GM18517 (cell line): ENCODE results near the gene ZNF772.
A peak's percentile ranks its signal among the peaks of the same experiment; 100 is the strongest.

Experiments used
- ATAC-seq: cut with Tn5 transposase; IDR thresholded peaks from one replicate; pipeline ENCODE4 v1.9.1; 2021; ENCODE audit warnings: mild to moderate bottlenecking, moderate library complexity; ENCODE audit not compliant: unreplicated experiment

ZNF772 gene

GRCh38 chr19:57436417-57436816 lies 40.9 kb downstream of the ZNF772 start:
- ATAC-seq, result no peak

GRCh38 chr19:57435062-57435978 lies 42.0 kb downstream of the ZNF772 start, which contains the start of gene ZNF749:
ZNF749 (plus strand) TSS chr19:57435325; CDS start chr19:57435579, 254 bp downstream.
- ATAC-seq, result peak; percentile 93

GRCh38 chr19:57434386-57435061 lies 42.8 kb downstream of the ZNF772 start:
- peak; percentile 4 for ATAC-seq

DNA sequence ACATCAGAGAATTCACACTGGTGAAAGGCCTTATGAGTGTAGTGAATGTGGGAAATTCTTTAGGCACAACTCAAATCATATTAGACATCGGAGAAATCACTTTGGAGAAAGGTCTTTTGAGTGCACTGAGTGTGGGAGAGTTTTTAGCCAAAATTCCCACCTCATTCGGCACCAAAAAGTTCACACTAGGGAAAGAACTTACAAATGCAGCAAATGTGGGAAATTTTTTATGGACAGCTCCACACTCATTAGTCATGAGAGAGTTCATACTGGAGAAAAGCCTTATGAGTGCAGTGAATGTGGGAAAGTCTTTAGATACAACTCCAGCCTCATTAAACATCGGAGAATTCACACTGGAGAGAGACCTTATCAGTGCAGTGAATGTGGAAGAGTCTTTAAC lies 56.3 kb downstream of the ZNF772 start:
- no peak for ATAC-seq

DNA sequence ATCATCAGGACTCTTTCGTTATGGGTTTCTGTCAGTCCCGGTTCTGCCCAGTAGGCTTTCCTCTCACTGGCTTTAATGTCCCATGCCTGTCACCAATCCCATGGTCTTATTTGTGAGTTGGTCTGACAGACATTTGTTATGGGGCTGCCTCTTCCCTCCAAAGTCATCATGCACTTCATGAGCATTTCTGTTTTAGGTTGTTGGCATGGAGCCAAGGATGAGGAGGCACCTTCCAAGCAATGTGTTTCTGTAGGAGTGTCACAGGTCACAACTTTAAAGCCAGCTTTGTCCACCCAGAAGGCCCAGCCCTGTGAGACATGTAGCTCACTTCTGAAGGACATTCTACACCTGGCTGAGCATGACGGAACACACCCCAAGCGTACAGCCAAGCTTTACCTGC lies 57.9 kb downstream of the ZNF772 start:
- ATAC-seq, result no peak
